HG03565 (cell line): Measurements from ENCODE around the gene CNPPD1.

Source experiments
- ATAC-seq: cut with Tn5 transposase; IDR thresholded peaks from one replicate; pipeline ENCODE4 v1.9.1; 2021; ENCODE audit warnings: mild to moderate bottlenecking, moderate library complexity; ENCODE audit not compliant: unreplicated experiment

Gene CNPPD1

GRCh38 chr2:219123356-219124135 lies 53.2 kb downstream of the CNPPD1 start:
- no peak for ATAC-seq

- no peak for ATAC-seq
Measured at GRCh38 chr2:219122202-219122980, 54.3 kb downstream of the CNPPD1 start.
